ENCODE results near the gene NKAIN4. TPM values are rescaled to one million over a fixed set of nuclear protein-coding genes. Genes with fewer than 3 reads are reported as not detected.

NKAIN4 gene
- total and polyA plus RNA-seq, 2 experiments from 2014 or later = 13.5 to 21.0 TPM

- H3K27ac ChIP-seq = no peak overlapping the region
- no peaks in the 10 kb centered on the region for H3K36me3 ChIP-seq (replicated peaks; ENCODE audit: insufficient read depth, low read depth)
- H2AFZ ChIP-seq = no peak overlapping the region
- DNase-seq (ENCODE audit: low spot score) = no peak
- WGBS (ENCODE audit: low lambda C conversion rate, missing lambda C conversion rate) = 81% methylated on average over 25 of the region's 25 CpGs
- no peak for TF ChIP-seq CTCF (IDR thresholded peaks at IDR 0.05; ENCODE audit: poor library complexity)
- no peak for TF ChIP-seq EZH2 (IDR thresholded peaks at IDR 0.05; ENCODE audit: borderline replicate concordance)
- no peak for TF ChIP-seq EZH2phosphoT487 (IDR thresholded peaks at IDR 0.05; ENCODE audit: low read depth, severe bottlenecking, unreplicated experiment)
- H3K9me2 ChIP-seq (replicated peaks; ENCODE audit: insufficient read depth) = no peaks in the 10 kb centered on the region
- H3K9me3 ChIP-seq (ENCODE audit: low read depth) = no peaks in the 10 kb centered on the region
- H3K4me3 ChIP-seq = no peak overlapping the region
- no peak overlapping the region for H3K4me2 ChIP-seq
- no peaks in the 10 kb centered on the region for H4K20me1 ChIP-seq (ENCODE audit: insufficient read depth, poor library complexity, severe bottlenecking)
- no peaks in the 10 kb centered on the region for H3K4me1 ChIP-seq (ENCODE audit: insufficient read depth)
- no peaks in the 10 kb centered on the region for H3K27me3 ChIP-seq
- H3K79me2 ChIP-seq = no peaks in the 10 kb centered on the region
Measured at GRCh38 chr20:63243604-63244247, 10.5 kb downstream of the NKAIN4 start.

- H3K36me3 ChIP-seq (replicated peaks; ENCODE audit: insufficient read depth, low read depth) = no peaks in the 10 kb centered on the region
- H3K4me1 ChIP-seq (ENCODE audit: insufficient read depth) = no peaks in the 10 kb centered on the region
- no peak overlapping the region for H3K4me2 ChIP-seq
- H3K4me3 ChIP-seq = no peak overlapping the region
- 97% methylated on average over 6 of the region's 21 CpGs for WGBS (ENCODE audit: low lambda C conversion rate, missing lambda C conversion rate)
- no peaks in the 10 kb centered on the region for H3K9me3 ChIP-seq (ENCODE audit: low read depth)
- DNase-seq (ENCODE audit: low spot score) = no peak
- H3K79me2 ChIP-seq = no peaks in the 10 kb centered on the region
- no peaks in the 10 kb centered on the region for H4K20me1 ChIP-seq (ENCODE audit: insufficient read depth, poor library complexity, severe bottlenecking)
- no peaks in the 10 kb centered on the region for H3K9me2 ChIP-seq (replicated peaks; ENCODE audit: insufficient read depth)
- TF ChIP-seq EZH2 (IDR thresholded peaks at IDR 0.05; ENCODE audit: borderline replicate concordance) (no peak), EZH2phosphoT487 (IDR thresholded peaks at IDR 0.05; ENCODE audit: low read depth, severe bottlenecking, unreplicated experiment) (no peak), CTCF (IDR thresholded peaks at IDR 0.05; ENCODE audit: poor library complexity) (no peak)
- H3K27ac ChIP-seq = no peak overlapping the region
- H2AFZ ChIP-seq = no peak overlapping the region
- H3K27me3 ChIP-seq = no peaks in the 10 kb centered on the region
Measured at GRCh38 chr20:63242736-63243135, 11.5 kb downstream of the NKAIN4 start.

GRCh38 chr20:63241272-63241671, 13.0 kb downstream of the NKAIN4 start:
- H3K36me3 ChIP-seq (replicated peaks; ENCODE audit: insufficient read depth, low read depth) = no peaks in the 10 kb centered on the region
- no peaks in the 10 kb centered on the region for H4K20me1 ChIP-seq (ENCODE audit: insufficient read depth, poor library complexity, severe bottlenecking)
- no peaks in the 10 kb centered on the region for H3K9me3 ChIP-seq (ENCODE audit: low read depth)
- H3K4me1 ChIP-seq (ENCODE audit: insufficient read depth) = no peaks in the 10 kb centered on the region
- no peak overlapping the region for H3K4me2 ChIP-seq
- WGBS (ENCODE audit: low lambda C conversion rate, missing lambda C conversion rate) = 67% methylated on average over 11 of the region's 11 CpGs
- TF ChIP-seq CTCF (IDR thresholded peaks at IDR 0.05; ENCODE audit: poor library complexity) = no peak
- H3K27me3 ChIP-seq = no peaks in the 10 kb centered on the region
- no peaks in the 10 kb centered on the region for H3K79me2 ChIP-seq
- no peak overlapping the region for H2AFZ ChIP-seq
- no peak for DNase-seq (ENCODE audit: low spot score)
- no peak overlapping the region for H3K27ac ChIP-seq
- no peak overlapping the region for H3K4me3 ChIP-seq
- no peaks in the 10 kb centered on the region for H3K9me2 ChIP-seq (replicated peaks; ENCODE audit: insufficient read depth)

- Histone ChIP-seq H4K20me1 (ENCODE audit: insufficient read depth, poor library complexity, severe bottlenecking) (no peaks in the 10 kb centered on the region), H3K27me3 (no peaks in the 10 kb centered on the region), H3K9me2 (replicated peaks; ENCODE audit: insufficient read depth) (no peaks in the 10 kb centered on the region), H3K4me3 (no peak overlapping the region), H3K9me3 (ENCODE audit: low read depth) (no peaks in the 10 kb centered on the region), H3K36me3 (replicated peaks; ENCODE audit: insufficient read depth, low read depth) (no peaks in the 10 kb centered on the region), H3K79me2 (no peaks in the 10 kb centered on the region), H2AFZ (no peak overlapping the region), H3K27ac (no peak overlapping the region), H3K4me1 (ENCODE audit: insufficient read depth) (peaks cover 8% of the 10 kb centered on the region), H3K4me2 (no peak overlapping the region)
- WGBS (ENCODE audit: low lambda C conversion rate, missing lambda C conversion rate) = 90% methylated on average over 11 of the region's 11 CpGs
- no peak for DNase-seq (ENCODE audit: low spot score)
- no peak for TF ChIP-seq EZH2 (IDR thresholded peaks at IDR 0.05; ENCODE audit: borderline replicate concordance)
- no peak for TF ChIP-seq CTCF (IDR thresholded peaks at IDR 0.05; ENCODE audit: poor library complexity)
- TF ChIP-seq EZH2phosphoT487 (IDR thresholded peaks at IDR 0.05; ENCODE audit: low read depth, severe bottlenecking, unreplicated experiment) = no peak
Measured at GRCh38 chr20:63240004-63240403, 14.3 kb downstream of the NKAIN4 start.
